IMR-90 (cell line): ENCODE results near the gene GDF15. TPM values are rescaled to one million over a fixed set of nuclear protein-coding genes. Genes with fewer than 3 reads are reported as not detected.

Source experiments
- ATAC-seq: fragments of 200-7000 bp; cut with Tn5 transposase; 2 replicates; pipeline ENCODE4 v1.9.1; 2020; ENCODE audit warnings: low read depth, mild to moderate bottlenecking, moderate library complexity
- BruUV-seq: library from RNA; stranded (reverse); fragments of 400-500 nt; replicated peaks from 2 replicates; lab custom pipeline; 2021; lab: Mats Ljungman, UMichigan
- CTCF ChIA-PET: fragments of 300-600 bp; formaldehyde crosslinking; extraction: SDS; loops from one replicate; lab custom pipeline; 2021; ENCODE audit warnings: antibody characterized with exemption; lab: Yijun Ruan, JAX
- POLR2A ChIA-PET: fragments of 300-600 bp; sonication (Branson Sonifier 250); formaldehyde crosslinking; loops from one replicate; lab custom pipeline; 2022; ENCODE audit warnings: antibody characterized with exemption; ENCODE audit not compliant: unreplicated experiment; lab: Charles Lee
- DNase-seq: peaks from one replicate; pipeline ENCODE4 v3.0.0; 2013
- H2AFZ ChIP-seq: replicated peaks from 2 replicates; pipeline ENCODE3; 2013; ENCODE audit warnings: low read length, mild to moderate bottlenecking; ENCODE audit not compliant: poor library complexity
- H2AK5ac ChIP-seq: 2 replicates; pipeline ENCODE4 v1.6.1; 2013; ENCODE audit warnings: low read depth, low read length, inconsistent platforms
- H2AK9ac ChIP-seq: replicated peaks from 2 replicates; pipeline ENCODE3; 2013; ENCODE audit warnings: mild to moderate bottlenecking, low read depth, low read length, moderate library complexity; ENCODE audit not compliant: poor library complexity
- H2BK120ac ChIP-seq: 2 replicates; pipeline ENCODE4 v1.6.1; 2013; ENCODE audit warnings: low read depth, low read length, inconsistent platforms
- H2BK15ac ChIP-seq: 3 replicates; pipeline ENCODE4 v1.6.1; 2013; ENCODE audit warnings: low read depth, low read length, inconsistent platforms
- H2BK20ac ChIP-seq: 2 replicates; pipeline ENCODE4 v1.6.1; 2013; ENCODE audit warnings: low read depth, mild to moderate bottlenecking, inconsistent platforms, low read length, moderate library complexity
- H2BK5ac ChIP-seq: 2 replicates; pipeline ENCODE4 v1.6.1; 2013; ENCODE audit warnings: mild to moderate bottlenecking, low read depth, low read length, inconsistent platforms; ENCODE audit not compliant: poor library complexity, severe bottlenecking
- H3K14ac ChIP-seq: replicated peaks from 2 replicates; pipeline ENCODE4 v1.6.1; 2013; ENCODE audit warnings: low read depth, low read length, inconsistent platforms
- H3K18ac ChIP-seq: 2 replicates; pipeline ENCODE4 v1.6.1; 2013; ENCODE audit warnings: low read depth, low read length, control low read depth
- H3K23ac ChIP-seq: 2 replicates; pipeline ENCODE4 v1.6.1; 2013; ENCODE audit warnings: low read depth, low read length, inconsistent platforms
- H3K27ac ChIP-seq: 2 replicates; pipeline ENCODE4 v1.5.1; 2013; ENCODE audit warnings: mild to moderate bottlenecking, control low read depth, low read length; ENCODE audit not compliant: insufficient read depth
- H3K27me3 ChIP-seq: 2 replicates; pipeline ENCODE4 v1.6.1; 2013; ENCODE audit warnings: low read length; ENCODE audit not compliant: control insufficient read depth, insufficient read depth
- H3K36me3 ChIP-seq: 2 replicates; pipeline ENCODE4 v1.6.1; 2013; ENCODE audit warnings: low read length, mixed read lengths; ENCODE audit not compliant: control insufficient read depth, insufficient read depth
- H3K4ac ChIP-seq: 2 replicates; pipeline ENCODE4 v1.6.1; 2013; ENCODE audit warnings: low read depth, low read length, inconsistent platforms
- H3K4me1 ChIP-seq: 2 replicates; pipeline ENCODE4 v1.6.1; 2013; ENCODE audit warnings: low read length, mixed read lengths; ENCODE audit not compliant: control insufficient read depth, insufficient read depth
- H3K4me2 ChIP-seq: 2 replicates; pipeline ENCODE4 v1.6.1; 2013; ENCODE audit warnings: low read depth, mild to moderate bottlenecking, control low read depth, low read length, moderate library complexity
- H3K4me3 ChIP-seq: 2 replicates; pipeline ENCODE4 v1.5.1; 2013; ENCODE audit warnings: low read depth, mild to moderate bottlenecking, control low read depth, low read length, moderate library complexity; ENCODE audit not compliant: insufficient read depth
- H3K56ac ChIP-seq: 2 replicates; pipeline ENCODE4 v1.6.1; 2013; ENCODE audit warnings: low read length, inconsistent platforms; ENCODE audit not compliant: insufficient read depth; ENCODE audit errors: extremely low read depth
- H3K79me1 ChIP-seq, 2 experiments: 2 replicates each; pipeline ENCODE4 v1.6.1; 2013; ENCODE audit warnings: low read length in 2 of 2, inconsistent platforms in 1 of 2, low read depth in 1 of 2
- H3K9ac ChIP-seq: 2 replicates; pipeline ENCODE4 v1.6.1; 2013; ENCODE audit warnings: low read depth, low read length, control low read depth
- H3K9me1 ChIP-seq: 2 replicates; pipeline ENCODE4 v1.6.1; 2013; ENCODE audit warnings: low read length, inconsistent platforms; ENCODE audit not compliant: insufficient read depth
- H3K9me3 ChIP-seq: 2 replicates; pipeline ENCODE4 v1.6.1; 2013; ENCODE audit warnings: low read length; ENCODE audit not compliant: control insufficient read depth, insufficient read depth
- H4K20me1 ChIP-seq: 2 replicates; pipeline ENCODE4 v1.6.1; 2013; ENCODE audit warnings: low read length, inconsistent platforms; ENCODE audit not compliant: insufficient read depth
- H4K5ac ChIP-seq: 2 replicates; pipeline ENCODE4 v1.6.1; 2013; ENCODE audit warnings: mild to moderate bottlenecking, low read depth, low read length, control low read depth
- H4K8ac ChIP-seq, 2 experiments: 2 replicates each; pipeline ENCODE4 v1.6.1; 2013; ENCODE audit warnings: low read depth in 2 of 2, low read length in 2 of 2, control low read depth in 1 of 2, inconsistent platforms in 1 of 2
- H4K91ac ChIP-seq: 2 replicates; pipeline ENCODE4 v1.6.1; 2013; ENCODE audit warnings: low read depth, low read length, inconsistent platforms; ENCODE audit not compliant: insufficient read depth
- CHD1 ChIP-seq: IDR thresholded peaks from 2 replicates; pipeline ENCODE4 v1.6.1; 2012; ENCODE audit warnings: low read depth, low read length, improper control_type of control experiment
- CTCF ChIP-seq: conservative IDR thresholded peaks from 2 replicates; pipeline ENCODE4 v1.5.1; 2012; ENCODE audit warnings: mild to moderate bottlenecking, low read depth, low read length, improper control_type of control experiment
- ELK1 ChIP-seq: fragments of 150-350 bp; IDR thresholded peaks from 2 replicates; pipeline ENCODE4 v1.6.1; 2016; ENCODE audit warnings: low read depth, mild to moderate bottlenecking, low read length, moderate library complexity, borderline replicate concordance
- MAFK ChIP-seq: IDR thresholded peaks from 2 replicates; pipeline ENCODE4 v1.6.1; 2012; ENCODE audit warnings: low read depth, low read length, improper control_type of control experiment
- MAZ ChIP-seq: IDR thresholded peaks from 2 replicates; pipeline ENCODE4 v1.6.1; 2012; ENCODE audit warnings: low read depth, mild to moderate bottlenecking, low read length, improper control_type of control experiment, moderate library complexity, borderline replicate concordance
- MXI1 ChIP-seq: IDR thresholded peaks from 2 replicates; pipeline ENCODE4 v1.6.1; 2012; ENCODE audit warnings: low read depth, mild to moderate bottlenecking, low read length, moderate library complexity, borderline replicate concordance
- RCOR1 ChIP-seq: IDR thresholded peaks from 2 replicates; pipeline ENCODE4 v1.6.1; 2012; ENCODE audit warnings: mild to moderate bottlenecking, low read length, improper control_type of control experiment; ENCODE audit not compliant: insufficient replicate concordance
- RFX5 ChIP-seq: IDR thresholded peaks from 2 replicates; pipeline ENCODE4 v1.8.0; 2012; ENCODE audit warnings: low read depth, mild to moderate bottlenecking, low read length, moderate library complexity
- USF2 ChIP-seq: fragments of 150-350 bp; IDR thresholded peaks from 2 replicates; pipeline ENCODE4 v1.6.1; 2017; ENCODE audit warnings: mild to moderate bottlenecking, antibody characterized with exemption, low read length, low read depth
- WGBS, 2 experiments: methylation state at CpG; one replicate each; pipeline versions ENCODE4 v1.1.5 to v1.1.7; 2013; ENCODE audit warnings: missing lambda C conversion rate in 2 of 2; ENCODE audit not compliant: insufficient read length in 1 of 2; ENCODE audit errors: extremely low coverage in 2 of 2; 5-methylcytosine and 5-hydroxymethylcytosine counted together
- dilution Hi-C: fragments of 300-500 bp; cut with HindIII; formaldehyde crosslinking; loops from one replicate; pipeline ENCODE4 v1.14.3; 2018; ENCODE audit warnings: low sequenced_read_pairs; ENCODE audit not compliant: unreplicated experiment
- in situ Hi-C: fragments of 300-500 bp; cut with MboI; formaldehyde crosslinking; loops from 3 replicates; pipeline ENCODE4 v1.14.3; 2019; ENCODE audit warnings: low sequenced_read_pairs, inconsistent platforms, mixed read lengths
- intact Hi-C: fragments of 100-400 bp; cut with micrococcal nuclease; formaldehyde crosslinking; loops from 2 replicates; pipeline ENCODE4 v1.10.0; 2022
- polyA plus RNA-seq, 3 experiments: library from polyadenylated mRNA; depleted of rRNA; stranded (reverse); fragments of >200 nt; gene quantifications; 2 replicates each; pipeline ENCODE4 v1.2.3, GENCODE V29; 2012; ENCODE audit warnings: low replicate concordance in 1 of 3
- total RNA-seq: library from RNA; depleted of rRNA; stranded (reverse); fragments of >200 nt; gene quantifications from 2 replicates; pipeline ENCODE4 v1.2.3, GENCODE V29; 2012

GDF15 gene
- total and polyA plus RNA-seq, 2 of the 4 experiments (the other 2 are of a cell fraction), result 5.6 to 49.8 TPM

- no peak for TF ChIP-seq MAFK
Observed at GRCh38 chr19:18416778-18417249, 30.9 kb downstream of the GDF15 start (continued).

GRCh38 chr19:18417250-18418028, 31.5 kb downstream of the GDF15 start:
- peaks cover 22% of the 10 kb centered on the region for H4K20me1 ChIP-seq
- peak overlapping the region; percentile 84 for H2BK5ac ChIP-seq
- H2BK120ac ChIP-seq, result peak overlapping the region; percentile 89
- TF ChIP-seq USF2 (no peak), ELK1 (no peak), RFX5 (no peak), CHD1 (no peak), RCOR1 (no peak), MAZ (peak; percentile 89; the same call in 1 of the 2 replicates), CTCF (no peak), MXI1 (no peak)
- H2AK9ac ChIP-seq, result peak overlapping the region; percentile 99
- H3K18ac ChIP-seq, result peak overlapping the region; percentile 82
- no peaks in the 10 kb centered on the region for H3K36me3 ChIP-seq
- peak overlapping the region; percentile 84 for H3K14ac ChIP-seq
- peak overlapping the region; percentile 87 for H3K4me2 ChIP-seq
- peak overlapping the region; percentile 88 for H3K56ac ChIP-seq
- ChIA-PET POLR2A (no interaction called here), CTCF (no interaction called here)
- H2BK20ac ChIP-seq, result peak overlapping the region; percentile 64
- BruUV-seq, result no TSS peak
- H2BK15ac ChIP-seq, result peak overlapping the region; percentile 87
- H3K23ac ChIP-seq, result peak overlapping the region; percentile 98
- H3K27me3 ChIP-seq, result no peaks in the 10 kb centered on the region
- peak overlapping the region; percentile 98 for H4K91ac ChIP-seq
- peak overlapping the region; percentile 88 to 100 for H4K8ac ChIP-seq
- peak overlapping the region; percentile 97 for H3K4ac ChIP-seq
- peak overlapping the region; percentile 98 for H2AK5ac ChIP-seq
- DNase-seq (peak; percentile 73), ATAC-seq (peak; percentile 58)
- no peaks in the 10 kb centered on the region for H3K9me3 ChIP-seq
- dilution Hi-C loops, result no loop called here
- 0% methylated on average over 11 of the region's 53 CpGs; no CpG with 5 or more reads in 1 of the 2 experiments for WGBS, 2 experiments
- peak overlapping the region; percentile 97 for H2AFZ ChIP-seq
- in situ Hi-C loops, result loop anchor here (10.0 kb wide), 2 partner anchors 223 to 303 kb away; partner anchors contain the start of gene MPV17L2
- peaks cover 37% of the 10 kb centered on the region for H3K4me1 ChIP-seq
- peak overlapping the region; percentile 72 for H3K9ac ChIP-seq
- intact Hi-C loops, result loop anchor here (5.0 to 10.0 kb wide), 2 partner anchors 140 to 213 kb away; partner anchors contain the start of gene RAB3A
- peaks cover 16% of the 10 kb centered on the region; the same call in 1 of the 2 replicates for H3K9me1 ChIP-seq
- peaks cover 0 to 36% of the 10 kb centered on the region in 2 experiments; a peak in 3 of 4 replicates for H3K79me1 ChIP-seq
- peak overlapping the region; percentile 32 for H3K4me3 ChIP-seq
- peak overlapping the region; percentile 90 for H3K27ac ChIP-seq
- peak overlapping the region; percentile 96 for H4K5ac ChIP-seq
